Measurements from ENCODE around the gene RELN. TPM values are rescaled to one million over a fixed set of nuclear protein-coding genes. Genes with fewer than 3 reads are reported as not detected.

RELN gene
- total RNA-seq, 1 experiment from 2014 or later = 4.3 TPM

DNA sequence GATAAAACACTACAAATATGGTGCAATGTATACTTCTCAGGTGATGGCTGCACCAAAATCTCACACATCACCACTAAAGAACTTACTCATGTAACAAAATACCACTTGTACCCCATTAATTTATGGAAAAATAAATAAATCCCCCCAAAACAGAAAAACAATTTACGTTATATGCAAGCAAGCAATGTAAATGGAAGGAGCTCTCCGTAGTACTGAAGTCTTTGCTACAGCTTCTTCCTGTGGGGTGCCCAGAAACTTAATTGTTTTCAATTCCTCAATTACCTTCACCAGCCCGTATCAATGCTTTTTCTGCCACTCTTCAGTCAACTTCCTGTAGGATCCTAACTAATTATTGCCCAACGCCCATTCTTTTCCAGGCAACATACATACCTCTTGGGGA, 138.1 kb downstream of the RELN start:
- Mint-ChIP-seq H3K36me3 (ENCODE audit: insufficient read depth, unreplicated experiment) (no peaks in the 10 kb centered on the region), H3K9me3 (ENCODE audit: unreplicated experiment) (peaks cover 9% of the 10 kb centered on the region), H3K27me3 (ENCODE audit: insufficient read depth, unreplicated experiment) (peaks cover 4% of the 10 kb centered on the region), H3K4me1 (ENCODE audit: low read depth, unreplicated experiment) (no peaks in the 10 kb centered on the region), H3K27ac (ENCODE audit: unreplicated experiment) (no peak overlapping the region), H3K4me3 (ENCODE audit: unreplicated experiment) (no peak overlapping the region)
- H3K4me1 ChIP-seq = no peaks in the 10 kb centered on the region
- ChIA-PET CTCF (no interaction called here), POLR2A (no interaction called here)
- H3K27me3 ChIP-seq (replicated peaks; ENCODE audit: control insufficient read depth, insufficient read depth, low read length) = no peaks in the 10 kb centered on the region
- no peak overlapping the region for H3K4me3 ChIP-seq (ENCODE audit: low read depth, low read length)
- H3K36me3 ChIP-seq (ENCODE audit: control insufficient read depth, insufficient read depth, low read length) = no peaks in the 10 kb centered on the region
- H3K9me3 ChIP-seq = no peaks in the 10 kb centered on the region
- intact Hi-C loops (cut with micrococcal nuclease; ENCODE audit: unreplicated experiment) = no loop called here
- BruUV-seq (replicated peaks) = no TSS peak
- DNase-seq = peak in 1 of 2 experiments; percentile 30
- TF ChIP-seq, protein P1, sequence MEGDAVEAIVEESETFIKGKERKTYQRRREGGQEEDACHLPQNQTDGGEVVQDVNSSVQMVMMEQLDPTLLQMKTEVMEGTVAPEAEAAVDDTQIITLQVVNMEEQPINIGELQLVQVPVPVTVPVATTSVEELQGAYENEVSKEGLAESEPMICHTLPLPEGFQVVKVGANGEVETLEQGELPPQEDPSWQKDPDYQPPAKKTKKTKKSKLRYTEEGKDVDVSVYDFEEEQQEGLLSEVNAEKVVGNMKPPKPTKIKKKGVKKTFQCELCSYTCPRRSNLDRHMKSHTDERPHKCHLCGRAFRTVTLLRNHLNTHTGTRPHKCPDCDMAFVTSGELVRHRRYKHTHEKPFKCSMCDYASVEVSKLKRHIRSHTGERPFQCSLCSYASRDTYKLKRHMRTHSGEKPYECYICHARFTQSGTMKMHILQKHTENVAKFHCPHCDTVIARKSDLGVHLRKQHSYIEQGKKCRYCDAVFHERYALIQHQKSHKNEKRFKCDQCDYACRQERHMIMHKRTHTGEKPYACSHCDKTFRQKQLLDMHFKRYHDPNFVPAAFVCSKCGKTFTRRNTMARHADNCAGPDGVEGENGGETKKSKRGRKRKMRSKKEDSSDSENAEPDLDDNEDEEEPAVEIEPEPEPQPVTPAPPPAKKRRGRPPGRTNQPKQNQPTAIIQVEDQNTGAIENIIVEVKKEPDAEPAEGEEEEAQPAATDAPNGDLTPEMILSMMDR (IDR thresholded peaks at IDR 0.05; ENCODE audit: insufficient read depth in 1 of 2, low read depth in 1 of 2, low read length in 1 of 2, severe bottlenecking in 1 of 2, unreplicated experiment in 1 of 2) = no peak

DNA sequence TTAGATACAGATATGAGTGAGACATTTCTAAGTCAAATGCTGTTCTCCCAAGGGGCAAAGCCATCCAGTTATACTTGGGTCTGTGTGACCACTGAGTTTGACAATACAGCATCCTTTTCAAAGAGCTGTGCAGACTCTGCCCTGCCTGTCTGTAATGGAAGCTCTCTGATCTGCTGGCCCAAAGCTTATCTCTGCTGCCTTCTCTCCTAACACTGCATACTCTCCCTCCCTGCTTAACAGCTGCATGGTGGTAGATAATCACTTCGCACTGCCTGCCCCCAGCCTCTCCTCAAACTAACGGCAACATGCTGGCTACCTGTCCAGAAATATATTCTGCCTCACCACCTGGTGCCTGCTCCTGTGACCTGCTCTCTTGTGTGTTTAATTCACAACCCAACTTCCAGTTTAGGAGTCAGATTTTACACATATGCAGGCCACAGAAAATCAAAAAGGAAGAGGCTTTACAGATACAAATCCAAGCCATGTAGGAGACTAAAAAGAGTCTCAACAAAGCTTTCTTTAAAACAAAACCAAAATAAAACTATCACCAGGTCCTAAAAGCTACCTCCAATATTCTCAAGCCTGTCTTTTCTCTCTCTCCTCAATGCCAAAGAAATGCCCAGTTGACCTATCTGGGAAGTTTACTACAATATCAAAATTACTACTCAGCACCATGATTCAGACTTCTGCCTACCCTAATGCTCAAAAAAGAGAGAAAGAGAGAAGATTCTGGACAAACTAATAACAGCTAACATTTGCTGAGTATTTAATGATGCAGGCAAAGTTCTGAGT, 145.6 kb downstream of the RELN start:
- Mint-ChIP-seq H3K4me3 (ENCODE audit: unreplicated experiment) (no peak overlapping the region), H3K4me1 (ENCODE audit: low read depth, unreplicated experiment) (no peaks in the 10 kb centered on the region), H3K36me3 (ENCODE audit: insufficient read depth, unreplicated experiment) (no peaks in the 10 kb centered on the region), H3K9me3 (ENCODE audit: unreplicated experiment) (peaks cover 1% of the 10 kb centered on the region), H3K27ac (ENCODE audit: unreplicated experiment) (no peak overlapping the region), H3K27me3 (ENCODE audit: insufficient read depth, unreplicated experiment) (no peaks in the 10 kb centered on the region)
- ChIA-PET CTCF (no interaction called here), POLR2A (no interaction called here)
- BruUV-seq (replicated peaks) = no TSS peak
- intact Hi-C loops (cut with micrococcal nuclease; ENCODE audit: unreplicated experiment) = no loop called here
- H3K9me3 ChIP-seq = no peaks in the 10 kb centered on the region
- H3K4me1 ChIP-seq = no peaks in the 10 kb centered on the region
- H3K27me3 ChIP-seq (replicated peaks; ENCODE audit: control insufficient read depth, insufficient read depth, low read length) = no peaks in the 10 kb centered on the region
- H3K4me3 ChIP-seq (ENCODE audit: low read depth, low read length) = no peak overlapping the region
- TF ChIP-seq, protein P1 (IDR thresholded peaks at IDR 0.05; ENCODE audit: insufficient read depth in 1 of 2, low read depth in 1 of 2, low read length in 1 of 2, severe bottlenecking in 1 of 2, unreplicated experiment in 1 of 2) = no peak
- H3K36me3 ChIP-seq (ENCODE audit: control insufficient read depth, insufficient read depth, low read length) = no peaks in the 10 kb centered on the region
- DNase-seq = no peak

DNA sequence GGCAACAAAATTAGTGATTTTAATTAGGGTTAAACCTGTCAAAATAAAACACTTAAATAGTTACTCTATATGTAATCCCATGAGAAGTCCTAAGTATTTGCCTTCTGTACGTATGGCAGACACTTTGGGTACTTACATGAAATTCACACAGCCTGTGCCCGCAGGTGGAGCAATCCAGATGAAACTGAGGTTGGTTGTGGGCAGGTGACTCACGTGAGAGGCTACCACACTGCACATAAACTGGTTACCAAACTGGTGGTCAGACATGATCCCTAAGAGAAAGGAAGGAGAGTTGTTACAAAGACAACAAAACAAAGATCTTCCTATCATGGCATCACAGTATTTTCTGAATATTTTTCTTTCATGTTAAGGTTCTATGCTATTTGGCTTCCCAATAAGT, 156.1 kb downstream of the RELN start:
- TF ChIP-seq, protein P1 (IDR thresholded peaks at IDR 0.05; ENCODE audit: insufficient read depth in 1 of 2, low read depth in 1 of 2, low read length in 1 of 2, severe bottlenecking in 1 of 2, unreplicated experiment in 1 of 2) = no peak
- ChIA-PET CTCF (no interaction called here), POLR2A (no interaction called here)
- Mint-ChIP-seq H3K9me3 (ENCODE audit: unreplicated experiment) (no peaks in the 10 kb centered on the region), H3K27me3 (ENCODE audit: insufficient read depth, unreplicated experiment) (no peaks in the 10 kb centered on the region), H3K36me3 (ENCODE audit: insufficient read depth, unreplicated experiment) (no peaks in the 10 kb centered on the region), H3K4me1 (ENCODE audit: low read depth, unreplicated experiment) (no peaks in the 10 kb centered on the region), H3K4me3 (ENCODE audit: unreplicated experiment) (no peak overlapping the region), H3K27ac (ENCODE audit: unreplicated experiment) (no peak overlapping the region)
- intact Hi-C loops (cut with micrococcal nuclease; ENCODE audit: unreplicated experiment) = no loop called here
- Histone ChIP-seq H3K9me3 (no peaks in the 10 kb centered on the region), H3K4me1 (no peaks in the 10 kb centered on the region), H3K4me3 (ENCODE audit: low read depth, low read length) (no peak overlapping the region), H3K27me3 (replicated peaks; ENCODE audit: control insufficient read depth, insufficient read depth, low read length) (no peaks in the 10 kb centered on the region), H3K36me3 (ENCODE audit: control insufficient read depth, insufficient read depth, low read length) (no peaks in the 10 kb centered on the region)
- DNase-seq = no peak
- no TSS peak for BruUV-seq (replicated peaks)
